Medulla oblongata (tissue), 1 donor: Measurements from ENCODE around the gene FZD8.

Experiments used
- DNase-seq: peaks from one replicate; pipeline ENCODE4 v3.0.0-alpha.2; 2015; ENCODE audit errors: extremely low spot score

The FZD8 gene

DNA sequence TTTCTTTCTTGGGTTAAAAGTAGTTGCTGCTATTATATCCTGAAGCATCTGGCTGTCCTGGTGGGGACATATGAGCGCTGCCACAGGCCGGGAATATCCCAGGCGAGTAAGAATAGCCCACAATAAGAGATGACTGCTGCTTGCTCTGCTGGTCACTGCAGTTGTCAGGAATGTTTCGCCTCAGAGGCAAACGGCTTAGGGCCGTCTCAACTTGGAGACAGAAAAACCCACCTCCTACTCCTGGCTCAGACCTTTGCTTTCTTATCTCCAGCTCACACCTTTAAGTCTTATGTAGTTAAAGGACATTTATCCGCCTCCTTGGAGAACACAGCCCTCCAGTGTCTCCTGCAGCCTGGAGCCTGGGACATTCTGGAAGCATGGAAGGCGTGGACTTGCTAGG lies 36.9 kb downstream of the FZD8 start, which contains the start of gene GJD4:
GJD4 (plus strand) TSS at position 151 of the 400 bp plus-strand sequence; CDS start at position 378, 227 bp downstream.
- DNase-seq = no peak

DNA sequence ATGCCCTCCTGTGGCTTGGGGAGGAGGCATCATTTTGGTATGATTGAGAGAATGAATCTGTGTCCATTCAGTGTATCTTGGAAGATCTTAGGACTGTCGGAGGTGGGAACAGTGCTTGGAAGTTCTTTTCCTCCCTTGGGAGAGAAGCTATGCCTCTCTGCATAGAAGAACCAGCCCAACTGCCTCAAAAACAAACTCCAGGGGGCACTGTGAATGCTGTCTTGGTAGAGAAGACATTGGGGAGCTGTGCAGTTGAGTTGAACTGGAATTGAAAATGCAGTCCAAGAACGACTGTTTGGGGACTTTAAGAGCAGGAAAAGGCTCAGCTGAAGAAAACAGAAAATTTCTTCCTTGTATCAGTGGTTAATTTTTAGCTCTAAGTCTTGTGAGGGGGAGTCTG lies 41.9 kb downstream of the FZD8 start:
- no peak for DNase-seq

DNA sequence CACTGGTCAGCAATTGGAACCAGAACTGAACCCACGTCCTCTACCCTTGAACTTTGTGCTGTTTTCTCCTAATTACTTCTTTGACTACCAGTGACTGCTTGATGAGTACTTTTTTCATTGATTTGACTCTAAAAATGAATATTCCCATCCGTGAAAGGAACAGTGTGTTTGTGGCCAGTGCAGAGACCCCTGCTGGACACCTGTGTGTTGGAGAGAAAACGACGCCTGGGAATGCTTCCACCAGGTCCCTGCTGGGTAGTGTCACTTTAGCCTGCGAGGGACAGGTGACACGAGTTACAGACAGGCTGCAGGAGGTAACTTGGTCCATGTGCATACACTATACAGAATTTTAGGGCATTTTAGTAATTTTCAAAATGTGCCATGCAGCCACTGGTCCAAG lies 43.7 kb downstream of the FZD8 start:
- DNase-seq = no peak

DNA sequence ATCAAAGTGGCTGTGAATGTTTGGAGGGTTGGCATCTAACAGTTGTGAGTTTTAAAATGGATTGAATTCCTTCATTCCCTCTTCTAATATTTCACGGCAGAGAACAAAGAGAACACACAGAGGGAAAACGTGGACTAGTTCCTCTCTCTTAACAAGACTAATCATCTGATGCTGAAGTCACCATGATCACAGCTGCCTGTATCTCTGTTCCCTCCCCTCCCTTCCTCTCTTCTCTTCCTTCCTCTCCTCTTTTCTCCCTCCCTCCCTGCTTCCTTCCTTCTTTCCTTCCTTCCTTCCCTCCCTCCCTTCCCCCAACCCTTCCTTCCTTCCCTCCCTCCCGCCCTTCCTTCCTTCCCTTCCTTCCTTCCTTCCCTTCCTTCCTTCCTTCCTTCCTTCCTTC lies 47.0 kb downstream of the FZD8 start:
- DNase-seq = peak; percentile 8

DNA sequence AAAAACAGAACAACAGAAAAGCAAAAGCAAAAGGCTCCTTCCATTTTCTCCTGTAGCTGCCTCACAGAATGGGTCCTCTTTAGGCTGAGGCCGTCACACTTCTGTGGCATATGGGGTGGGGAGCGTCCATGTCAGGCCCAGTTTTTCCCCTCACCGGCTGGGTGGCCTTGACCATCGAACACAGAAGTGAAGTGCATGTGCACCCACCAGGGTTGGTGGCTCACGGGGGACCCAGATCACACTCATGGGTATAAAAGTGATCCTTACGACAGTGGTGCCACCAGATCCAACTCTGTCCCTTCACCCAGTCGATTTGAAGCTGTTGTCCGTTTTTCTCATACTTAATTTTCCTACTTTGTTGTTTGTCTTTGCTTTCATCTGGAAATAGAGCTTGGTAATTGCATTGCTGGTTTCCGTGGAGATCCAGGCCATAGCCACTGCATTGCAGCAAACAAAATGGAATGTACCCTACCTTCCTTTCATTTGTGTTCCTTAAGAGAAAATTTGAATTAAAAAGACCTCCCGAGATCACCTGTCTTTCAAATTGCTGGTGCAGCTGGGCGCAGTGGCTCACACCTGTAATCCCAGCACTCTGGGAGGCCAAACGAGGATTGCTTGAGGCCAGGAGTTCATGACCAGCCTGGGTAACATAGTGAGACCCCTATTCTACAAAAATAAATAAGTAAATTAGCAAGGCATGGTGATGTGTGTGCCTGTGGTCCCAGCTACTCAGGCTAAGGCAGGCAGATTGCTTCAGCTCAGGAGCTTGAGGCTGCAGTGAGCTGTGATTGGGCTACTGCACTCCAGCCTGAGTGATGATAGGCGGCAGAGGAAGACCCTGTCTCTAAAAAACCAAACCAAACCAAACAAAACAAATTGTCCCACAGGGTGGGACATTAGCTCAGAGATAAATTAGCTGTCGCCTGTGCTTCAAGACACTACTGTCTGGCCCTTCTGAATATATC lies 47.7 kb downstream of the FZD8 start:
- no peak for DNase-seq

DNA sequence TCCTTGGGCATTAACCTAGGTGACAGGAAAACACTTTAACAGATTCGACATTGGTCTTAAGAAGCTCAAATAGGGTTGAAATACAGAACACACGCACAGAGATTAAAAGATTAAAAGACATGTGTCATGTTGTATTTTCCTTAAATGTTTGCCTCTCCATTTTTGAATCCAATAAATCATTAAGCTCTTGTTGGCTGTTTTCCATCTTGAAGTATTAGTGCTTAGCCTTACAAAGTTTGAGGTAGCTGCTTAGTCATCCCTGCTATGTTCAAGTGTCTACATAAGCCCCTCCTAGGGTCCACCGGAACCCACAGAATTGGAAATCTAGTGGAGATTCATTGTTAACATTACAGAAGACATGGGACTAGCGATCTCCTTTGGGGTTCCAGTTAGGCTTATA lies 49.7 kb downstream of the FZD8 start:
- DNase-seq = no peak

DNA sequence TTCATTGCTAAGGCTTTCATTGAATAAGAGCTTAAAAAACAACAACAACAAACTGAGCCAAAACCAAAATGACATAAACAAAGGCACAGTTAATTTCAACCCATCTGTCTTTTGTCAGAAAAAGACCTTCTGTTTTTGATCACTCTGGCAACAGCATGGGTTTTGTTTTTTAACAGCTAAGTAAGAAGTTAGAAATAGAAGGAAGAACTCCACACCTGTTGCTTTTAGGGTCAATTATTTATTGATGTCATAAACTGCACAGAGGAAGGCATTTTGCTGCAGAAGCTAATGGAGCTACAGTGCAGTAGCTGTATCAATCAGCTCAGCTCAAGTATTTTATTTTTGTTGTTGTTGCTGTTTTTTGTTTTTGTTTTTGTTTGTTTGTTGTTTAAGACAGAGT lies 53.3 kb downstream of the FZD8 start:
- DNase-seq = no peak
